ENCODE measurements around the gene DHRS12. TPM values are rescaled to one million over a fixed set of nuclear protein-coding genes. Genes with fewer than 3 reads are reported as not detected.

Gene DHRS12
- total RNA-seq, 1 experiment from 2014 or later: 6.8 TPM

GRCh38 chr13:51726446-51727193, 77.3 kb downstream of the DHRS12 start:
- no peak for TF ChIP-seq CTCF (IDR thresholded peaks at IDR 0.05; ENCODE audit: unreplicated experiment)
- no peaks in the 10 kb centered on the region for H3K9me3 Mint-ChIP-seq (ENCODE audit: unreplicated experiment)

GRCh38 chr13:51724721-51725120, 79.2 kb downstream of the DHRS12 start:
- no peak for DNase-seq (ENCODE audit: unreplicated experiment)
- Mint-ChIP-seq H3K27me3 (ENCODE audit: insufficient read depth, unreplicated experiment) (no peaks in the 10 kb centered on the region), H3K27ac (ENCODE audit: low read depth, unreplicated experiment) (no peak overlapping the region), H3K9me3 (ENCODE audit: unreplicated experiment) (no peaks in the 10 kb centered on the region), H3K36me3 (ENCODE audit: insufficient read depth, unreplicated experiment) (peaks cover 22% of the 10 kb centered on the region), H3K4me3 (ENCODE audit: unreplicated experiment) (no peak overlapping the region), H3K4me1 (ENCODE audit: insufficient read depth, unreplicated experiment) (peaks cover 21% of the 10 kb centered on the region)
- CTCF ChIA-PET: interaction anchor here (1.0 kb wide), 1 partner anchor 72 kb away, joined by 4 read pairs; no protein-coding TSS in a partner anchor
- intact Hi-C loops (cut with micrococcal nuclease): no loop called here
- no peak for TF ChIP-seq CTCF (IDR thresholded peaks at IDR 0.05; ENCODE audit: unreplicated experiment)
- POLR2A ChIA-PET: interaction anchor here (0.9 kb wide), 1 partner anchor 18 kb away, joined by 4 read pairs; no protein-coding TSS in a partner anchor
- no TSS peak for BruUV-seq (replicated peaks)

More at GRCh38 chr13:51726446-51727193, 77.3 kb downstream of the DHRS12 start:
- H3K27me3 Mint-ChIP-seq (ENCODE audit: insufficient read depth, unreplicated experiment): no peaks in the 10 kb centered on the region
- ChIA-PET POLR2A (interaction anchor here (0.5 to 2.0 kb wide), 23 partner anchors 10 to 1064 kb away, joined by 3 to 14 read pairs (median 4); partner anchors contain the start of gene INTS6), CTCF (interaction anchor here (0.5 to 1.8 kb wide), 6 partner anchors 71 to 684 kb away, joined by 3 to 5 read pairs (median 4); no protein-coding TSS in a partner anchor)
- peaks cover 21% of the 10 kb centered on the region for H3K4me1 Mint-ChIP-seq (ENCODE audit: insufficient read depth, unreplicated experiment)
- peak; percentile 79 for DNase-seq (ENCODE audit: unreplicated experiment)
- intact Hi-C loops (cut with micrococcal nuclease): no loop called here
- H3K4me3 Mint-ChIP-seq (ENCODE audit: unreplicated experiment): no peak overlapping the region
- peak overlapping the region; percentile 70 for H3K27ac Mint-ChIP-seq (ENCODE audit: low read depth, unreplicated experiment)
- H3K36me3 Mint-ChIP-seq (ENCODE audit: insufficient read depth, unreplicated experiment): peaks cover 7% of the 10 kb centered on the region
- no TSS peak for BruUV-seq (replicated peaks)

- ChIA-PET CTCF (interaction anchor here (0.6 to 0.9 kb wide), 3 partner anchors 122 to 294 kb away, joined by 3 to 4 read pairs (median 3); no protein-coding TSS in a partner anchor), POLR2A (interaction anchor here (0.6 to 0.7 kb wide), 3 partner anchors 27 to 270 kb away, joined by 3 read pairs; partner anchors contain the start of gene INTS6)
- Mint-ChIP-seq H3K4me3 (ENCODE audit: unreplicated experiment) (no peak overlapping the region), H3K4me1 (ENCODE audit: insufficient read depth, unreplicated experiment) (peaks cover 21% of the 10 kb centered on the region), H3K27ac (ENCODE audit: low read depth, unreplicated experiment) (no peak overlapping the region), H3K9me3 (ENCODE audit: unreplicated experiment) (no peaks in the 10 kb centered on the region), H3K27me3 (ENCODE audit: insufficient read depth, unreplicated experiment) (no peaks in the 10 kb centered on the region), H3K36me3 (ENCODE audit: insufficient read depth, unreplicated experiment) (peaks cover 34% of the 10 kb centered on the region)
- intact Hi-C loops (cut with micrococcal nuclease): no loop called here
- BruUV-seq (replicated peaks): no TSS peak
- no peak for TF ChIP-seq CTCF (IDR thresholded peaks at IDR 0.05; ENCODE audit: unreplicated experiment)
- DNase-seq (ENCODE audit: unreplicated experiment): no peak
Measured at GRCh38 chr13:51723529-51723928, 80.4 kb downstream of the DHRS12 start.

GRCh38 chr13:51721496-51721895, 82.5 kb downstream of the DHRS12 start:
- no peaks in the 10 kb centered on the region for H3K27me3 Mint-ChIP-seq (ENCODE audit: insufficient read depth, unreplicated experiment)
- intact Hi-C loops (cut with micrococcal nuclease): no loop called here
- H3K4me1 Mint-ChIP-seq (ENCODE audit: insufficient read depth, unreplicated experiment): peaks cover 15% of the 10 kb centered on the region
- no peak for TF ChIP-seq CTCF (IDR thresholded peaks at IDR 0.05; ENCODE audit: unreplicated experiment)
- no peak overlapping the region for H3K4me3 Mint-ChIP-seq (ENCODE audit: unreplicated experiment)
- no peak for DNase-seq (ENCODE audit: unreplicated experiment)
- ChIA-PET CTCF (interaction anchor here (0.5 to 0.6 kb wide), 2 partner anchors 92 to 129 kb away, joined by 3 to 4 read pairs; no protein-coding TSS in a partner anchor), POLR2A (interaction anchor here (0.5 to 1.6 kb wide), 3 partner anchors 9 to 299 kb away, joined by 3 to 4 read pairs (median 3); no protein-coding TSS in a partner anchor)
- H3K9me3 Mint-ChIP-seq (ENCODE audit: unreplicated experiment): no peaks in the 10 kb centered on the region
- no peak overlapping the region for H3K27ac Mint-ChIP-seq (ENCODE audit: low read depth, unreplicated experiment)
- no TSS peak for BruUV-seq (replicated peaks)
- H3K36me3 Mint-ChIP-seq (ENCODE audit: insufficient read depth, unreplicated experiment): peaks cover 39% of the 10 kb centered on the region

All from MCF 10A (cell line).